Epithelial cell of prostate (primary cell): ENCODE results near the gene RAC2.
"Not testable (repeated sequence)": the region's sequence is repeated elsewhere in the genome, so short reads cannot be mapped to it uniquely, and the experiment has no call there.

Experiments used
- DNase-seq: peaks from one replicate; pipeline ENCODE4 v3.0.0-alpha.2; 2011; ENCODE audit warnings: low read depth, low spot score
- H3K27ac ChIP-seq: fragments of 450-650 bp; 2 replicates; pipeline ENCODE4 v1.5.1; 2017; ENCODE audit warnings: mild to moderate bottlenecking

RAC2 gene

DNA sequence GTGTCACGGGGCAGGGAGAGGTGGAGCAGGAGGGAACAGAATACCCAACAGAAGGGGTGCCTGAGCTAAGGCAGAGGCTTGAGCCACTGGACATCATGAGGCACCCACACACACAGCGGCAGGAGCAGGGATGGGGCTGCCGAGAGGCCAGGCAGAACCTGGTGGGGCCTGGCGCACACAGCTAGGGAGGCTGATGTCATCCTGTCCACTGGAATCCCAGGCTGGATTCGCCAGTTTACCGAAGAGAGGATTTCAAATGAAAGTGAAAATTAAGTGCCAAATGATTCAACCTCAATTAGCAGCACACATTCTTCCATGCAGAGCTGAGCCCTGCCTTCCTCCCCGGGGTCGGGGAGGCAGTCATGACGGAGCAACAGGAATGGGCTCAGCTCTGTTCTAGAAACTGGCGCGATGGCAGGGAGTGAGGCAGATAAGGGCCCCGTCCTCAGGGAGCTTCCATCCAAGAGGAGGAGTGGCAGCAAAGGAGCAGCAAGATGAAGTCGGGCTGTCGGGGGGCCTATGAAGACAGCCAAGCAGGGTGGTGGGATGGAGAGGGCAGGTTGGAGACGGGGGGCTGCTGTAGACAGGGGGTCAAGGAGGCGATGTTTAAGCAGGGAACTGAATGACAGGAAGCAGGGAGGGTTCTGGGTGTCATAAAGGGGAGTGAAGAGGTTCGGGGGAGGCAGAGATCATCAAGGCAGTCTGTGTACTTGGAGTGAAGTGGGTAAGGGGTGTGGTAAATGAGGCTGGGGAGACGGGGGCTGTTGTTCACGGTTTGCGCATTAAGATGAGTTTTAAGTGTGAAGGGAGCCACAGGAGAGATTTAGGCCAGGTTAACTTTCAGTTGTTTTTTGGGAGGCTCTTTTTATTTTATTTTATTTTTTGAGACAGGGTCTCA, 6.4 kb downstream of the RAC2 start:
- DNase-seq: no peak
- no peak overlapping the region for H3K27ac ChIP-seq

DNA sequence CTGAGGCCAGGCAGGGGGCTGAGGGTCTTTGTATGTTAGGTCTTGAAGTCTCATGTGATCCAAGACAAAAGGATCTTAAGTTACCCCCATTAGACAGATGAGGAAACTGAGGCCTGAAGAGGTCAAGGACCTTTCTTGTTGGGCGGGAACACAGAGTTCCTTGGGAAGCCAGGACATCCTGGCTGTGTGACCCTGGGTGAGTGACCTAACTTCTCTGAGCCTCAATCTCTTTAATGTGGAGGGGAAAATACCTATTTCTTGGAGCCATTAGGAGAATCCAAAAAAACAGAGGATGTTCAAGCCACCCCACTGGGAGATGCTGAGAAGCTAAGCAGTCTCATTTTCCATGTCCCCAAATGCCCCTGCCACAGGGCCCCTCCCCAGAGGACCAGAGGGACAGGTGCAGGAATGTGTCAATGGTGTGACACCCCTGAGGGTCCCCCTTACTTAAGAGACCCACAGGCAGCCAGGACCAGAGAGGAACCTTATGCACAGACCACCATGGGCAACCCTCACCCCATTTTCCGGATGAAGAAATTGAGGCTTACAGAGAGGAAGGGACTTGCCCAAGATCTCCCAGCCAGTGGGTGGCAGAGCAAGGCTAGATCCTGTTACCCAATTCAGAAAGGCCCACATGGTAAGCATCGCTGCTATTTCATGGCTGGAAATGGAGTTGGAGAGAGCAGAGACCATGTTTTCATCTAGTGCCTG, 8.0 kb downstream of the RAC2 start:
- no peak for DNase-seq
- H3K27ac ChIP-seq: no peak overlapping the region

DNA sequence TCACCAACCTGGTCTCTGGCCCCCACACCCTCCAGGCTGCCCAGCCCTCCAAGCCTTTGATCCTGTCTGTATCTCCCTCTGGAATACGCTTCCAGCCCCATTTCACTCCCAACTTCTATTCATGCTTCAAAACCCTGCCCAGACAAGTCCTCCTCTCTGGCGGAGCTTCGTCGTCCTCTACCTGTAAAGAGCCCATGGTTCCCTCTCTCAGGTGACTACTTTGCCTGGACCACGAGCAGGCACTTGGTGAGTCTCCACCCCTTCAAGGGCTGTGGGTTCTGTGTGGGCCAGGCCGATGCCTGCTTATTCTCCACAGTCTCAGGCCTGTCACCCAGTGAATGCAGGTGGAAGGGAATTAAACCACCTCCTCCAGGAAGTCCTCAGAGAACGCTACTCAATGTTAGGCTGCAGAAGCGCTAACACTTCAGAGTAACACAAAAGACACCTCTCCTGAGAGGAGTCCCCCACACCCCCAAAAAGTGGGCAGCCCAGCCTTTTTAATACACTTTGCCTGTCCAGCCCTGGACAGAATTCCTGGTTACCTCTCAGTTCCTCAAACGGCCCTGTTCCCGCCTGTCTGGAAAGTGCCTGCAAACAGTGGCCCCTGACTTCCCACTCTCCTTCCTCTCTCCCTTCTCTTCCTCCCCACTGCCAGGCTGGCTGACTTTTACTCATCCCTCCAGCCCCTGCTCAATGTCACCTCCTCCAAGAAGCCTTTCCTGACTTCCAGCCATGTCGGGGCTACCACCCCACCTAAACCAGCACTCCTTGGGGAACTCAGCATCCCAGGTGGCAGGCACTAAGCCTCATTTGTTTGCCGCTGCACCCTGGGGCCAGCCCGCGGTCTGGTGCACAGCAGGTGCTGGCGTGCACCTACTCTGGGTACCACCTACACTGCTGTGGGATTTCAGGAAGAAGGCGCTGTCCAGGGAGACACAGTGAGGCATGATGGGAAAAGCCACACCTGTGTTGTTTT, 9.0 kb downstream of the RAC2 start:
- no peak for DNase-seq
- H3K27ac ChIP-seq: no peak overlapping the region

DNA sequence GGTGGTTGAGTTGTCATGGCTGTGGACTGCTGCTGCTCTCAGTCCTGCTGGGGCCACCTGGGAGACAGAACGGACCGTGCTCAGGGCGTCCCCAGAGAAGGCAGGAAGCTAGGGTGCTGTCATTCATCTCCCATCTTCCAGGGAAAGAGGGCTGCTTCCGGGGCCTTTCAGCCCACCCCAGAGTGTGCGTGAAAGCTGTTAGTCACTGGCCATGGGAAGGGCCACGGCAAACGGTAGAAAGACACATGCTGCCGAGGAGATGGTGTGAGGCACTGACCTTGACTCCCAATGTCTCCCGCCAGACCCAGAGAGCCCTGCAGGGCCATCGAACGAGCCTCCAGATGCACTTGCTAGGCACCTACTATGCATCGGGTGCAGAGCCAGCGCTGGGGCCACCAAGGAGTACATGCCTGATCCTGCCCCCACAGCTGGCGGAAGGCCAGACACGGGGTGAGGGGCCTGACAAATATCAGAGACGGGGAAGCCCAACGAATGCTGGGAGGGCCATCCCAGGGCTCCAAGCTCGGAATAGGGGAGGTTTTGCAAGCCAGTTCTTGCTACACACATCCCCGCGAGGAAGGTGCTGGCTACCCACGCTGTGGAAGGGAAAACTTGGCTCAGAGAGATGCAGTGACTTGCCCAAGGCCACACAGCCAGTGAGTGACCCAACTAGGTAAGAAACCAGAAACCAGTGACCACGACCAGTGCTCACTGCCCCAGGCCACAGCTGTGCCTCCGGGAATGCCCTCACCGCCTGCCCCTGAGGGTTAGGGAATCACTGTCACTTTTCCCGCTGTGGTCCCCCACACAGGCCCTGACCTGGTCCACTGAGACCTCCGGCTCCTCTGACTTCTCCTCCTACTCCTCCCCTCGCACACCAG, 10.1 kb downstream of the RAC2 start:
- DNase-seq: no peak

DNA sequence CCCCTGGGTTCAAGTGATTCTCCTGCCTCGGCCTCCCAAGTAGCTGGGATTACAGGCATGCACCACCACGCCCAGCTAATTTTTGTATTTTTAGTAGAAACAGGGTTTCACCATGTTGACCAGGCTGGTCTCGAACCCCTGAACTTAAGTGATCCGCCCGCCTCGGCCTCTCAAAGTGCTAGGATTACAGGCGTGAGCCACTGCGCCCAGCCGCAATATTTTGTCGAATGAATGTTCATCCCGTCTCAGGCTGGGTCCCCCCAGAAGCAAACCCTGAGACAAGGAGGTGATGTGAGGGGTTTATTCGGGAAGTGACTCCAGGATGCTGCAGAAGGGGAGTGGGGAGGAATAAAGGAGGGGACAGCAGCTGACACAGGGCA, 10.7 kb downstream of the RAC2 start:
- DNase-seq, H3K27ac ChIP-seq: not testable (repeated sequence)

More for the DNA sequence above, 10.1 kb downstream of the RAC2 start:
- H3K27ac ChIP-seq: no peak overlapping the region

DNA sequence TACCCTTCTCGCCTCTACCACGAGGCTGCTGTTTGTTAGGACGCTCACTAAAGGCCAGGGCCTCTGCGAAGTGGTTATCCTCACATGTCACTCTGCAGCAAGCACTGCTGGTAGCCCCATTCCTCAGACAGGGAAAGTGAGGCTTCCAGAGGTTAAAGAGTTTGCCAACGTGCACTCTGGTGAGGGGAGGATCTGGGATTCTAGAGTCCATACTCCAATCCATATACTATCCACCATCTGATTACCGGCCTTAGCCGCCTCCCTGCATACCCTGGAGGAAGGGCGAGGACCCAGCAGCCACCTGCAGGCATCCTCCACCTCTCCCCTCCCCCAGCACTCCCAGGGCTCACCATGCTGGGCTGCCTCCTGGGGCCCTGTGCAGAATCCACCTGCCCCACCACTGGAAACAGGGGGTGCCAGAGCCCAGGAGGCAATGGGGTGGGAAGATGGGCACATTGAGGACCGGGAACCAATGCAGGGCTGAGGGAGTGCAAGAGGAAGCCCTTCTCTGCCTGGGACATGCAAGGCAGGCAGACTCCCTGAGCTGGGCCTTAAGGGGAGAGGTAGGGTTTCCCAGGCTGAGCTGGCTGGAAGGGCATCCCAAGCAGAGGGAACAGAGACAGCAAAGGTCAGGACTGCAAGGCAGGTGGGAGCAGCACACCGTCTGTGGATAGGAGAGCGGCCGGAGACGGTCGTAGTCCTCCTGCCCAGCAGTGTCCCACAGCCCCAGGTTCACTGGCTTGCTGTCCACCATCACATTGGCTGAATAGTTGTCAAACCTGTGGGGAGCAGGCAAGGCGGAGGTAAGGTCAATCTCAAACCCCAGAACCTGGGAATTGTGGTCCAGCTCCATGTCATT, 11.7 kb downstream of the RAC2 start:
- no peak overlapping the region for H3K27ac ChIP-seq
- no peak for DNase-seq

DNA sequence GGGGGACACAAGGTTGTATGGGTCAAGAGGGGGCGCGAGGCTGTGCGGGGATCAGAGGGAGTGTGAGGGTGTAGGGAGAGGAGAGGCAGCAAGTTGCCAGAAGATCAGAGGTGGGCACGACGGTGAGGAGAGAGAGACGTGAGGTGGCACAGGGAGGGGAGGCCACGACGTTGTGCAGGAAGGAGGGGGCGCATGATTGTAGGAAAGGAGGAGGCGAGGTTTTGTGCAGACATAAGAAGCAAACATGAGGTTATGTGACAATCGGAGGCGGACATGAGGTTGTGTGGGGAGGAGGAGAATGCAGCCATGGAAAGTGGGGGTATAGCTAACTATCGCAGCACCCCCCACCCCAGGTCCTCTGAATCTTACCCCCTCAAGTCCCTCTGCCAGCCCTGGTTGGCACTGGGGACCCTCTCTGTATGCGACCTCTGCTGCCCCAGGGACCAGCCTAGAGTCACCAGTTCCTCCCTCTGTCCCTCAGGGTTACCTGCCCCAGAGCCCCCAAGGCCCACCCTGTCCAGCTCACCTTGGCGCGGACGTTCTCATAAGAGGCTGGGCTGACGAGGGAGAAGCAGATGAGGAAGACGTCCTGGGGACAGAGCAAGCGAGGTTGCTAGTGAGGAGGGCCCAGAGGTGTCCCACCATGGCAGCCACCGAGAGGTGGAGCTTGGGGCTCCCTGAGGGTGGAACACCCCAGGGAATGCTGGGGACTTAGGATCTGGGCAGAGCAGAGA, 12.5 kb downstream of the RAC2 start:
- H3K27ac ChIP-seq: no peak overlapping the region
- no peak for DNase-seq

DNA sequence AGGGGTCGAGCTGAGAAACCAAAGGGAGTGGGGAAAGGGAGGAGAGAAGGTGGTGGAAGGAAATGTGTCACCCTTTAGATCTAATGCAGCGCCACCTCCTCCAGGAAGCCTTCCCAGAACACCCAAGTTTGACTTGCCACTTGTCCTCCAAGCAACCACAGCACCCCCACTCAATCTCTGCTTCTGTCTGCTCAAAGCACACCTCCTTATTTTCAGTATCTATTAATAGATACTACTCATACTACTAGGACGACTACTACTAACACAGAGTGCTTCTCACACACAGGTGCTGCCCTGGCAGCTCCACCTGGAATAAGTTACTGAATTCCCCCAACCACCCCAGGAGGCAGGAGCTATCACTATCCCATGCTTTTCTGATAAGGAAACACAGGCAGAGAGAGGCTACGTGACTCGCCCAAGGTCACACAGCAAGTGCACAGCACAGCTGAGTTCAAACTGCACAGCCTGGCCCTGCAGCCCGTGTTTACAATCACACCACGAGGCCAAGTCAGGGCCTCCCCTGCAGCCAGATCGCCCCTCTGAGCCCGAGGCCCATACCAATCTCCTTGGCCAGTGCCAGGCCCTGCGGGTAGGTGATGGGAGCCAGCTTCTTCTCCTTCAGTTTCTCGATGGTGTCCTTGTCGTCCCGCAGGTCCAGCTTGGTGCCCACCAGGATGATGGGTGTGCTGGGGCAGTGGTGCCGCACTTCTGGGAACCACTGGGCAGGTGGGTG, 13.2 kb downstream of the RAC2 start:
- peak overlapping the region; percentile 78 for H3K27ac ChIP-seq
- no peak for DNase-seq

DNA sequence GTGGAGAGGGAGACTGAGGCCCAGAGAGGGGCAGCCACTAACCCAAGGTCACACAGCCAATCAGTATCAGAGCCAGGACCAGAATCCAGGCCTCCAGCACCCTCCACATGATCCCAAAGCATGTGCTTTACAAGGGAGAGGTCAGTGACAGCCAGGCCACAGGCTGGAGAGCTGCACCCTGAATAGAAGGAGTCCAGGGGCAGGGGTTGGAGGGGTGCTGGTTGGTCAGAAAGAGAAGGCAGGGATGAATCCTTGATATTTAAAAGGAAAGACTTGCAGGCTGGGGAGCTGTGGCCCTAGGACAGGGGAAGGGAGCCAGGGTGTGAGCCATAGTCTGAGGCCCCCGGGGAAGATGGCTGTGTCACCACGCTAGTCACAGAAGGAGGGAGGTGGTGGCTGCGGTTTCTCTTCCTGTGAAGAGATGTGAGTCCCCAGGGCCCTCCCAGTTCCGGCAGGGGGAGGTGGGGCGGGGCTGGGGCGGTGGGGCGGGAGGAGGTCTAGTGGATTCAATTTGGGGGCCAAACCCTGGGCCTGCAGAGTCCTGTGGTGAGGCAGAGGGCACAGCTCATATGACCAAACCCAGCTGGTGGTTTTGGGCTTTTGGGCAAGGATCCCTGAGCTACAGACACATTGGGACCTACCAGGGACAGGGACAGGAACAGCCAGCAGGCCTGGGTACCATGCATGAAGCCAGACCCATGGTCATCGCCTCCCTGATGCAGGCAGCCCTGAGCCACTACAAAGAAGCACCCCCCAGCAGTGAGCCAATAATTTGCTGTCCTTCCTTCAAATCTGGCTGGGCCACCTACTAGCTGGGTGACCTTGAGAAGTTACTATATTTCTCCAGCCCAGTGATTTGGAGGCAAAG, 14.0 kb downstream of the RAC2 start:
- DNase-seq: no peak
- H3K27ac ChIP-seq: peak overlapping the region; percentile 78

DNA sequence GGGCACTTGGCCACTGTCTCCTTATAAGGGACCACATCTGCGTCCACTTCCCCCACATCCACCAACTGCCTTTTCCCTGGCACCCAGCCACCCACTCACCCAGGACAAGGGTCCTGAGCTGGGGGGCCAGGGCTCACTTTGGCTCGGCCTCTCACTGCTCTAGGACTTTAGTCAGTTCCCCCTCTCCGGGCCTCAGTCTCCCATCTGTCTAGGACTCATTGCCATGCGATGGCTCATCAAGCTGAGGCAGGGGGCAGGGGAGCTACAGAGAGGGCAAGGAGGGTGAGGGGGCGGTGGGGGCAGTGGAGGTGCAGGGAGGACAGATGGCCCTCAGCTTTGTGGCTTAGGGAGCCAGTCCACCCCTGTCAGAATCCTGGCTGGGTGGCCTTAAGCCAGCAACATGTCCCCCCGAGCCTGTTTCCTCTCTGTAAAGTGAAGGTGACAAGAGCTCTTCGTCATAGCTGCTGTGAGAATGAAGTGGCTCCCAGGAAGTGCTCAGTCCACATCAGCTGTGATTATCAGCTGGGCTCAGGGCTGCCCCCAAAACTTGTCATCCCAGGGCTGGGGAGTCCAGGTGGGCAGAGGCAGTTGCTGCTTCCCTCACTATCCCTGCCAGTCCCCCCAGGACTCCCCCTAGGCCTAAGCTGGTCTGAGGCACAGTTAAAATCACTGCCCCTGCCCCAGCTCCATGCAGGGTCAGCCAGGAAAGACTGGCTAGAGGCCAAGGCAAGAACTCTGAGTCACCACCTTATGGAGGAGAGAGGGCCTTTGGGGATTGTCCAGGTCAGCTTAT, 14.9 kb downstream of the RAC2 start:
- peak overlapping the region; percentile 78 for H3K27ac ChIP-seq
- no peak for DNase-seq

DNA sequence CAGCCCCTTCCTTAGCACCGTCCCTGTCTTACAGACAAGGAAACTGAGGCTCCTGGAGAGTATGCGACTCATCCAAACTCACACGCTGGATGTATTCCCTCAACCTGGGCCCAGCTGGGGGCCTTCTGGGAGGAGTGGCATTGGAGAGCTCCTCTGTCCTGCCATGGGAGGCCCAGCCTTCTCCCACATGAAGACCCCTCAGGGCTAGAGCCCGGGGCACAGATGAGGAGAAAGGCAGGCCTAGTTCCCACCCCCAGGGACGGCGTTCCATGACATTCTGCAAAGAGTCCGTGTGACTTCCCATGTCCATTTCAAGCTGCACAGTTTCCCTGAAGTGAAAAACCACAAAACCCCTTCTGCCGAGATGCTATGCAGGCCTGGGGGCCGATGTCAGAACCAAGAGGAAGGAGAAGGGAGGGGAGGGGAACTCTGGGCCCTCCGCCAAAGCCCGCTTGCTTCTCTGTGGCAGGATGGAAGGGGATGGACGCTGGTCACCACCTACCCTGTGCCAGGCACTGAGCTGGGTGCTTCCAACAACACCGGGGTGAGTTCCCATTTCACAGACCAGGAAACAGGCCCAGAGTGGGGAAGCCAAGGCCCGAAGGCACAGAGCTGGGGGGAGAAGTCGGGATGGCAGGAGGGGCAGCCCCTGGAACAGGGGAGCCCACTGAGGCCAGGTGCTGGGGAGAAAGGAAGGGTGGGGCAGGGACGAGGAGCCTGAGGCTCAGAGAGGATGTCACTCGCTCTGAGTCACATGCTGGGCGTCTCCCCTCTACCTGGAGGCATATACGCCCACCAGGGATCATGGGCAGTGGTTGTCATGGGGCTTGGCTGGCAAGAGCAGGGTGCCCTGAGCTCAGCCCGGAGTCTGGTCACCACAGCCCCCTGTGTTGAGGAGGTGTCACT, 15.7 kb downstream of the RAC2 start:
- no peak for DNase-seq
- peak overlapping the region; percentile 78 for H3K27ac ChIP-seq

DNA sequence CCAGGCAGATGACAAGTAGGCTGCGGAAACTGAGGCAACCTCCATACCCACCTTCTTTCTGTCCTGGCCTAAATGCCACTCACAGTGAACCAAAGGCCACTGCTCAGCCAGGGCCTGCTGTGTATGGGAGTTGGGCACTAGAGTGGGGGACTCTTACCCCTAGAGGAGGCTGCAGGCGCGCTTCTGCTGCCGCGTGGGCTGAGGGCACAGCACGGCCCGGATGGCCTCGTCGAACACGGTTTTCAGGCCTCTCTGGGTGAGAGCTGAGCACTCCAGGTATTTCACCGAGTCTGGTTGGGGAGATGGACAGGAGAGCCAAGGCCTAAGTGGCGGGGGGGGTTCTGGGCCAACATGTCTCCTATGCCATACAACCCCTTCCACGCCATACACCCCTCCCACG, 17.6 kb downstream of the RAC2 start:
- H3K27ac ChIP-seq: no peak overlapping the region
- no peak for DNase-seq

DNA sequence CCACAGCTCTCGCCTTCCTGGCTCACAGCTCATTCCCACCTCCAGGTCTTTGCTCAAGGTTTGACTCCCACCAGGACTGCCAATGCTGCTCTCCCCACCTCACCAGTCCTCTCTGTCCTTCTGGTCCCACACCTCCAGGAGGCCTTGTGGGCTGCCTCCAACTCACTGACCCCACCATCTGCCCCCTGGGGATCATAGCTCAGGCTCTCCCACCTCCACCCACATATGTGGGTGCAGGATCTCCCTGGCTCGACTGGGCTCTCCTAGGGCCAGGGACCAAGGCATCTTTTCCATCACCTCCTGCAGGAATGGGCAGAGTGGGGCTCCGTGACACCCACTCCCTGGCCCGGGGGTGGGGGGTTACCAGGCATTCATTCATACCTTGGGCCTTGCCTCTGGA, 18.0 kb downstream of the RAC2 start:
- DNase-seq: no peak

DNA sequence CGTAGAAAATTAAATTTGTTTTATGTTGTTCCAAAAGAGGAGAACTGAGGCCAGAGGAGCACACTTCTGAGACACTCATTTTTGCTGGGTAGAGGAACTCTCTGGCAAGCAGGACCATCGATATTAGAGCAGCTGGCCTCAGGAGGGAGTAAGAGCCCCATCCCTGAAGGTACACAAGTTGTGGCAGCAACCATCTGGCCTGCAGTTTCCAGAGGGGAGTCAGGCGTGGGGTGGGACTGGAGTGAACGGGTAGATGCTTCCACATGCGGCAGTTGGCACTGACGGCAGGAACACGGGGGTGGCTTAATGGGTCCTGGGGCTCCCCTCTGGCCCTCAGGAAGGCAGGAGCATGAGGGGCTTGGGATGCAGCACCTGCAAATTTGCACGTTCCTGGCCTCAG, 18.6 kb downstream of the RAC2 start:
- no peak for DNase-seq
- H3K27ac ChIP-seq: no peak overlapping the region

More for the DNA sequence above, 18.0 kb downstream of the RAC2 start:
- H3K27ac ChIP-seq: no peak overlapping the region
